Spleen (tissue), 11 donors: ENCODE measurements around the gene VSIG8. TPM values are rescaled to one million over a fixed set of nuclear protein-coding genes. Genes with fewer than 3 reads are reported as not detected.

Experiments used
- DNase-seq: peaks from one replicate; pipeline ENCODE4 v3.0.0-alpha.2; 2020
- H3K27ac ChIP-seq, 8 donors: fragments of 200-600 bp; sonication (generic) in 7 of 8; 1 replicate in 4 of 8; 2 replicates in 4 of 8; pipeline versions ENCODE4 v1.5.0 to v1.8.0; 2016 to 2021; ENCODE audit warnings: inconsistent platforms in 4 of 8, mild to moderate bottlenecking in 4 of 8, moderate library complexity in 1 of 8
- H3K27me3 ChIP-seq, 7 donors: fragments of 200-600 bp; sonication (generic) in 6 of 7; replicated peaks in 1 of 7; 1 replicate in 4 of 7; 2 replicates in 3 of 7; pipeline versions ENCODE4 v1.5.0 to v1.8.0; 2016 to 2021; ENCODE audit warnings: inconsistent platforms in 3 of 7, mild to moderate bottlenecking in 1 of 7
- H3K36me3 ChIP-seq, 6 donors: fragments of 200-600 bp; sonication (generic) in 5 of 6; 1 replicate in 4 of 6; 2 replicates in 2 of 6; pipeline versions ENCODE4 v1.5.0 to v1.8.0; 2016 to 2021; ENCODE audit warnings: inconsistent platforms in 2 of 6
- H3K4me1 ChIP-seq, 6 donors: fragments of 200-600 bp; sonication (generic) in 5 of 6; 1 replicate in 3 of 6; 2 replicates in 3 of 6; pipeline versions ENCODE4 v1.5.0 to v1.8.0; 2016 to 2021; ENCODE audit warnings: inconsistent platforms in 3 of 6
- H3K4me3 ChIP-seq, 8 donors: fragments of 200-600 bp; sonication (generic) in 7 of 8; 1 replicate in 4 of 8; 2 replicates in 4 of 8; pipeline versions ENCODE4 v1.5.0 to v1.8.0; 2016 to 2021; ENCODE audit warnings: inconsistent platforms in 4 of 8, mild to moderate bottlenecking in 4 of 8, moderate library complexity in 2 of 8
- H3K9me3 ChIP-seq, 8 donors: fragments of 200-600 bp; sonication (generic) in 7 of 8; 1 replicate in 4 of 8; 2 replicates in 4 of 8; pipeline versions ENCODE4 v1.5.0 to v1.8.0; 2016 to 2021; ENCODE audit warnings: inconsistent platforms in 4 of 8
- CTCF ChIP-seq, 11 experiments: fragments of 200-600 bp in 7 of 11; fragments of 450-650 bp in 4 of 11; sonication (generic) in 4 of 11; IDR thresholded peaks in 8 of 11; conservative IDR thresholded peaks in 3 of 11; 1 replicate in 7 of 11; 2 replicates in 4 of 11; pipeline versions ENCODE4 v1.4.0 to v1.8.0; 2016 to 2021; ENCODE audit warnings: antibody characterized with exemption in 11 of 11, inconsistent platforms in 4 of 11, mild to moderate bottlenecking in 1 of 11
- POLR2A ChIP-seq, 3 donors: fragments of 450-650 bp; IDR thresholded peaks; one replicate each; pipeline ENCODE4 v1.5.1; 2017; ENCODE audit warnings: antibody characterized with exemption in 3 of 3, mild to moderate bottlenecking in 1 of 3
- POLR2AphosphoS5 ChIP-seq, 3 donors: sonication (generic); formaldehyde crosslinking; IDR thresholded peaks; one replicate each; pipeline ENCODE4 v1.5.1; 2017; ENCODE audit warnings: antibody characterized with exemption in 3 of 3
- WGBS, 5 donors: extraction: QIAGEN DNeasy Blood & Tissue Kit in 3 of 5; methylation state at CpG; one replicate each; pipeline versions ENCODE4 v1.1.5 to v1.1.7; 2013 to 2018; 5-methylcytosine and 5-hydroxymethylcytosine counted together
- intact Hi-C: fragments of 100-400 bp; cut with DNase I; formaldehyde crosslinking; loops from one replicate; pipeline ENCODE4 v1.15.0; 2023; ENCODE audit warnings: low total_unique reads
- polyA plus RNA-seq, 3 donors: library from polyadenylated mRNA; stranded (reverse); fragments of 200-250 nt; gene quantifications; one replicate each; pipeline ENCODE4 v1.2.1, GENCODE V29; 2013
- total RNA-seq, 7 donors: library from RNA; depleted of rRNA in 3 of 7; stranded (reverse); fragments of >200 nt in 3 of 7; fragmentation: NEBNext Ultra II Directional in 4 of 7; extraction: Animal tissue kit (Norgen Biotek cat#: 25700) in 4 of 7; gene quantifications; one replicate each; pipeline versions ENCODE4 v1.1.0 to v1.2.1, GENCODE V29; 2016 to 2021
- donor health status: healthy with polysubstance abuse.
- donor health status: DM: no; HTN: no; CAD: no; lungs with moderate emphysema.
- donor health status: DM: no; HTN: no; CAD: no.
- donor health status: Bipolar disorder and iron deficiency.
- donor health status: healthy.
- donor health status: DM: no; HTN: no; CAD: no.
- donor health status: DM: yes; HTN: yes; CAD: no.

Gene VSIG8
- total and polyA plus RNA-seq, 10 donors, result 0.03 to 0.43 (median 0.23) TPM; not detected in 6

GRCh38 chr1:159867664-159868026 lies 5.2 kb upstream of the VSIG8 start:
- peak in 2 of 3 donors; percentile 37 to 56 for TF ChIP-seq POLR2AphosphoS5 (IDR thresholded peaks at IDR 0.05)
- TF ChIP-seq POLR2A (IDR thresholded peaks at IDR 0.05), result no peak
- Histone ChIP-seq H3K9me3 (no peaks in the 10 kb centered on the region), H3K27ac (no peak overlapping the region), H3K4me1 (peaks cover 0 to 11% (median 5%) of the 10 kb centered on the region in 6 donors), H3K4me3 (no peak overlapping the region), H3K36me3 (no peaks in the 10 kb centered on the region), H3K27me3 (no peaks in the 10 kb centered on the region)
- intact Hi-C loops, result no loop called here
- WGBS, 5 donors, result 48 to 81% (median 55%) methylated on average over 9 of the region's 9 CpGs
- DNase-seq, result no peak

- peaks cover 0 to 11% (median 5%) of the 10 kb centered on the region in 6 donors for H3K4me1 ChIP-seq
- no peaks in the 10 kb centered on the region for H3K9me3 ChIP-seq
- H3K27me3 ChIP-seq, result peaks cover 0 to 2% (median 0%) of the 10 kb centered on the region in 7 donors
- H3K27ac ChIP-seq, result no peak overlapping the region
- no peak for DNase-seq
- intact Hi-C loops, result no loop called here
- TF ChIP-seq POLR2AphosphoS5 (IDR thresholded peaks at IDR 0.05) (no peak), CTCF (IDR thresholded peaks at IDR 0.05 in 8 of 11, conservative IDR thresholded peaks at IDR 0.05 in 3 of 11) (no peak), POLR2A (IDR thresholded peaks at IDR 0.05) (no peak)
- H3K4me3 ChIP-seq, result no peak overlapping the region
- H3K36me3 ChIP-seq, result no peaks in the 10 kb centered on the region
- WGBS, 5 donors, result 68 to 82% (median 79%) methylated on average over 14 of the region's 14 CpGs
Observed at GRCh38 chr1:159866905-159867663, 4.6 kb upstream of the VSIG8 start.

GRCh38 chr1:159866066-159866465 lies 3.6 kb upstream of the VSIG8 start:
- Histone ChIP-seq H3K36me3 (peaks cover 0 to 4% (median 0%) of the 10 kb centered on the region in 6 donors), H3K9me3 (no peaks in the 10 kb centered on the region), H3K4me1 (peaks cover 0 to 11% (median 5%) of the 10 kb centered on the region in 6 donors), H3K27me3 (peaks cover 0 to 9% (median 0%) of the 10 kb centered on the region in 7 donors), H3K27ac (no peak overlapping the region), H3K4me3 (no peak overlapping the region)
- TF ChIP-seq POLR2A (IDR thresholded peaks at IDR 0.05), result no peak
- TF ChIP-seq POLR2AphosphoS5 (IDR thresholded peaks at IDR 0.05), result no peak
- TF ChIP-seq CTCF (IDR thresholded peaks at IDR 0.05 in 8 of 11, conservative IDR thresholded peaks at IDR 0.05 in 3 of 11), result no peak
- intact Hi-C loops, result no loop called here
- no peak for DNase-seq
- 86 to 89% (median 88%) methylated on average over 1 of the region's 1 CpG for WGBS, 5 donors

- intact Hi-C loops, result no loop called here
- Histone ChIP-seq H3K36me3 (peaks cover 0 to 4% (median 0%) of the 10 kb centered on the region in 6 donors), H3K9me3 (no peaks in the 10 kb centered on the region), H3K27ac (no peak overlapping the region), H3K4me1 (peaks cover 0 to 11% (median 5%) of the 10 kb centered on the region in 6 donors), H3K4me3 (no peak overlapping the region), H3K27me3 (peaks cover 0 to 9% (median 0%) of the 10 kb centered on the region in 7 donors)
- WGBS, 5 donors, result 66 to 88% (median 85%) methylated on average over 2 of the region's 2 CpGs
- no peak for DNase-seq
- no peak for TF ChIP-seq POLR2A (IDR thresholded peaks at IDR 0.05)
- TF ChIP-seq POLR2AphosphoS5 (IDR thresholded peaks at IDR 0.05), result no peak
- no peak for TF ChIP-seq CTCF (IDR thresholded peaks at IDR 0.05 in 8 of 11, conservative IDR thresholded peaks at IDR 0.05 in 3 of 11)
Observed at GRCh38 chr1:159864262-159864661, 1.8 kb upstream of the VSIG8 start.
